Uterus (tissue), 2 donors: ENCODE results near the gene IRGC.

Experiments
- CTCF ChIP-seq, 4 experiments: fragments of 200-600 bp in 2 of 4; fragments of 450-650 bp in 2 of 4; sonication (generic) in 2 of 4; IDR thresholded peaks; one replicate each; pipeline ENCODE4 v1.5.1; 2016 to 2019; ENCODE audit warnings: antibody characterized with exemption in 4 of 4, mild to moderate bottlenecking in 2 of 4, moderate library complexity in 1 of 4
- POLR2A ChIP-seq, 2 donors: fragments of 450-650 bp; IDR thresholded peaks; one replicate each; pipeline ENCODE4 v1.6.1; 2016; ENCODE audit warnings: antibody characterized with exemption in 2 of 2, mild to moderate bottlenecking in 1 of 2, moderate library complexity in 1 of 2

DNA sequence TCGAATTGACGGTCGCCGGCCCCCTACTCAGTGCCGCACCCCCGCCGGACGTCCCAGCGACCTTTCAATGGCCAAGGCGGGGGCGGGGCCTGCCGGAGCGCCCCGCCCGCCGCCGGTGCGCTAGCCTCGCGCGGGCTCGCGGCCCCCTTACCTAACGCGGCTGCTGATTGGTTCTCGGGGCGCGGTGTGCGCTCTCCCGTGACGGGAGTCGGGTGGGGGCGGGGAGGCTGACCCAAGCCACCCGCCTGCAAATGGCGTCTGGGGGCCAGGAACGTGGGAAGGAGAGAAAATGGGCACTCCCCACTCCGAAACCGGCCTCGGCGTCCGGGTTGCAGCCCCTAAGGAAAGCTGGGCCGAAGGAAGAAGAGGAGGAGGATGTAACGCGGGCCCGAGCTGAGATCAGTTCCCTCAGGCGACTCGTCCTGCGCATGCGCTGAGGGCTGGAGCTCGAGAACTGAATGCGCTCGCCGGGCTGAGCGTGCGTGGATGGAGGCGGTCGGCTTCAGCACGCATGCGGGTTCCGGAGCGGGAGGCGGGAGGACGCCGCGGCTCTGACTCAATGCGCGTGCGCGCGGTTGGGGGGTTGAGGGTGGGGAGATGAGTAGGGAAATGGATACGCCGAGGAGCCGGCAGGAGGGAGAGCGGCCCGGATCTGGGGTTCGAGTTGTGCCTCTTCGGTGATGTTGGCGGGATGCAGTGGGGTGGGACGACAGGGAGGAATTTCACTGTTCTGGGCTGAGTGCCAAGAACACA lies 38.8 kb downstream of the IRGC start, which contains the start of gene SMG9:
- peak in 2 of 4 experiments; percentile 4 to 24 for TF ChIP-seq CTCF (IDR thresholded peaks at IDR 0.05)
- peak; percentile 75 to 90 for TF ChIP-seq POLR2A (IDR thresholded peaks at IDR 0.05)
